ENCODE results near the gene KIF6. TPM values are rescaled to one million over a fixed set of nuclear protein-coding genes. Genes with fewer than 3 reads are reported as not detected.

Gene KIF6
- total and polyA plus RNA-seq, 2 donors: 0.24 to 0.37 TPM

DNA sequence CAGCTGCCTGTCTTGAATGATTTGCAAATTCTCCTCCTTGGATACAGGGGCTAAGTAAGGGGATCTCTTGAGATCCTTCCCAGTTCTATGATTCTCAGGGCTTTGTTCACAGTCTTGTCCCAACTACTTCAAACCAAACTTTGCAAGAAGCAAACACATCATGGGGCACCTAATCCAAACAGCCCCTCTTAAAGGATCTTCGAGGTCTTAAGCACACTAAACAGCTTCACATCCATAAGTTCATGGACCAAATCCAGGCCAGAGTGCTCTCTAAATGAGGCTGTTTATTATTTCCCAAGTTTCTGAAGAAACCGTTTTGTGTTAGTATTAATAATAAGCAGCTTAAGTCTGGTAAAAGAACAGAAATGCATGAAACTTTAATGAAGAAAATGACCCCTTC lies 75.2 kb downstream of the KIF6 start:
- 86% methylated on average over 2 of the region's 2 CpGs for WGBS
- Histone ChIP-seq H3K4me3 (ENCODE audit: low read length in 2 of 2) (no peak overlapping the region), H3K27ac (ENCODE audit: low read depth in 1 of 2, low read length in 1 of 2) (no peak overlapping the region), H3K36me3 (ENCODE audit: control insufficient read depth in 2 of 2, insufficient read depth in 2 of 2, low read length in 1 of 2) (no peaks in the 10 kb centered on the region), H3K27me3 (ENCODE audit: control insufficient read depth in 2 of 2, insufficient read depth in 1 of 2, low read length in 1 of 2) (no peaks in the 10 kb centered on the region), H3K4me1 (ENCODE audit: control insufficient read depth in 2 of 2, insufficient read depth in 2 of 2, low read length in 2 of 2) (no peaks in the 10 kb centered on the region), H3K9me3 (ENCODE audit: control insufficient read depth in 2 of 2, insufficient read depth in 1 of 2, low read length in 1 of 2) (no peaks in the 10 kb centered on the region)
- DNase-seq (ENCODE audit: low read depth in 6 of 9, low spot score in 9 of 9): no peak

DNA sequence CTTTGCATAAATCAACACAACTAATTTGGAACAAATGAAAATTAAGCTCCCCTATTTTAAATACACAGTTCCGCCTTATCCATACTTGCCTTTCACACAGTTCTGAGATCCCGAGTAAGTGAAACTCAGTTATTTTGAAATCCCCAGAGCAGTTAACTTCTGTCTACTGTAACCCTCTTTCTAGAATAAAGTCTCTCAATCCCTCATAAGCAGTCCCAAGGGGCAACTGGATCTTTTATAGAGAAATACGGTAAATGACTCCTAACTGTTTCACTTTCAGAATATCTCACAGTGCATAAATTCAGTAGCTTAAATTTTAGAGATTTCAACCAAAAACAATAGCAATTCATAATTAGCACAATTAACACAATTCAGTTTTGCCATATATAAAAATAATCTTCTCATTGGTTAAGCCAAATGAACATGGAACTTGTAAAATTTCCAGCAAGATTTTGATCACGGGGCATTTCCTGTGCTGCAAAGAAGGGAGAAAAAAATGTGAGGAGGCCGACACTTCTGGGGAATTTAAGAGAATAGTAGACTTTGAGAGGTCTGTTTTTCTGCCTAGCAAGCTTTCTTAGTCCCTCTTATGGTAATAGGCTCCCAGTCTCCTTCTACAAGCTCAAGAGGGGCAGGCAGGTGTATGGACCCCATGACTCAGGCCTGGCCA lies 78.3 kb downstream of the KIF6 start:
- Histone ChIP-seq H3K9me3 (ENCODE audit: control insufficient read depth in 2 of 2, insufficient read depth in 1 of 2, low read length in 1 of 2) (no peaks in the 10 kb centered on the region), H3K4me1 (ENCODE audit: control insufficient read depth in 2 of 2, insufficient read depth in 2 of 2, low read length in 2 of 2) (no peaks in the 10 kb centered on the region), H3K36me3 (ENCODE audit: control insufficient read depth in 2 of 2, insufficient read depth in 2 of 2, low read length in 1 of 2) (no peaks in the 10 kb centered on the region), H3K4me3 (ENCODE audit: low read length in 2 of 2) (no peak overlapping the region), H3K27me3 (ENCODE audit: control insufficient read depth in 2 of 2, insufficient read depth in 1 of 2, low read length in 1 of 2) (no peaks in the 10 kb centered on the region), H3K27ac (ENCODE audit: low read depth in 1 of 2, low read length in 1 of 2) (no peak overlapping the region)
- no peak for DNase-seq (ENCODE audit: low read depth in 6 of 9, low spot score in 9 of 9)
- WGBS: 94% methylated on average over 5 of the region's 5 CpGs

DNA sequence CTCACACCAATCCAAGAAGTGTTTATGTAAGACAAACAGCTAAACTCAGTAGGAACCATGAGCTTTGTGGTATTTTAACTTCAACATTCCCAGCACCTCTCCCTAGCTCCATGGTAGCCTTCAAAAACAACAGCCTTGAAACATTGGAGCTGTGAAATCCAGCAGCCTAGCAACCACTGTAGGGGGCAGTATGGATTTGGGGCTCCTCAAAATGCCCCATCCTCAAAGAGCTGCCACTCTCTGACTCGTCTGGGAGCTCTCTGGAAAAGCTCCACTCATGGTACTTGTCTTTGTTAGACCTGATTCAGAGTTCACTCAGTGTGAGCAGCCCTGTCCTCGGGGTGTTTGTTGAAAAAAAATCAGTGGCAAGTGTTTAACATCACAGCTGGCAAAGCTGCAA lies 82.9 kb downstream of the KIF6 start:
- no peaks in the 10 kb centered on the region for H3K9me3 ChIP-seq (ENCODE audit: control insufficient read depth in 2 of 2, insufficient read depth in 1 of 2, low read length in 1 of 2)

GRCh38 chr6:39638126-39638822 lies 86.9 kb downstream of the KIF6 start:
- Histone ChIP-seq H3K27me3 (ENCODE audit: control insufficient read depth in 2 of 2, insufficient read depth in 1 of 2, low read length in 1 of 2) (no peaks in the 10 kb centered on the region), H3K27ac (ENCODE audit: low read depth in 1 of 2, low read length in 1 of 2) (no peak overlapping the region), H3K9me3 (ENCODE audit: control insufficient read depth in 2 of 2, insufficient read depth in 1 of 2, low read length in 1 of 2) (no peaks in the 10 kb centered on the region), H3K36me3 (ENCODE audit: control insufficient read depth in 2 of 2, insufficient read depth in 2 of 2, low read length in 1 of 2) (no peaks in the 10 kb centered on the region), H3K4me3 (ENCODE audit: low read length in 2 of 2) (no peak overlapping the region), H3K4me1 (ENCODE audit: control insufficient read depth in 2 of 2, insufficient read depth in 2 of 2, low read length in 2 of 2) (no peaks in the 10 kb centered on the region)
- DNase-seq (ENCODE audit: low read depth in 6 of 9, low spot score in 9 of 9): no peak
- WGBS: 97% methylated on average over 1 of the region's 1 CpG

More for the DNA sequence above, 82.9 kb downstream of the KIF6 start:
- no peak for DNase-seq (ENCODE audit: low read depth in 6 of 9, low spot score in 9 of 9)
- Histone ChIP-seq H3K36me3 (ENCODE audit: control insufficient read depth in 2 of 2, insufficient read depth in 2 of 2, low read length in 1 of 2) (no peaks in the 10 kb centered on the region), H3K4me1 (ENCODE audit: control insufficient read depth in 2 of 2, insufficient read depth in 2 of 2, low read length in 2 of 2) (no peaks in the 10 kb centered on the region), H3K27me3 (ENCODE audit: control insufficient read depth in 2 of 2, insufficient read depth in 1 of 2, low read length in 1 of 2) (no peaks in the 10 kb centered on the region), H3K27ac (ENCODE audit: low read depth in 1 of 2, low read length in 1 of 2) (no peak overlapping the region), H3K4me3 (ENCODE audit: low read length in 2 of 2) (no peak overlapping the region)
- WGBS: 79% methylated on average over 2 of the region's 2 CpGs

DNA sequence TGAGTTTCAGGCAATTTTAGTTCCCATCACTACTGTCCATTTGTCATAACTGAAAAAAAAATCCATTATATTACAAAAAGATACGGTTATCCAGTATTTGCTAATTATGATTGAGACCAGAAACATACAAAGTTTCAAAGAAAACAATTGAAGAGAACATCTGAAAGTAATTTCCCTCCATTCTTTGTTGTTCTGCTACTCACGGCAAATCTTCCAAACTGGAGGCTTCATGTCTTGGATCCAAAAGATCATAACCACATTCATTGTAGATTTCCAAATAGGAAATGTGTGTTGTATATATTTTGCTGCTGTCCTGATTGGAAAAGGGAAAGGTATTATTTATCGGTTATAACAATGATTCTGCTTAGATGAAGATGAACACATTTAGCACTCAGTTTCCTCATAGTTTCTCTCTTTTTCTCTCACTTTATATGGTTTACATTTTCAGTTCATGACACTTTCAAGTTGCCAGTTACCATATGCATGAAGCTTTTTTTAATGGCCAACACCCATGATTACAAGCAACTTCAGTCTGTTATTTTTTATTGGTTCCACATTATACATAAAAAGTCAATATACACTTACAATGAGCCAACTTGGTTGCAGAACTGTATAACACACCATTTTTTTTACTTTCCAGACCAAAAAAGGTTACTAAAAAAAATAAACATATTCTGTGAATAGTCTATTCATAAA lies 90.4 kb downstream of the KIF6 start:
- no peak for DNase-seq (ENCODE audit: low read depth in 6 of 9, low spot score in 9 of 9)
- no peaks in the 10 kb centered on the region for H3K27me3 ChIP-seq (ENCODE audit: control insufficient read depth in 2 of 2, insufficient read depth in 1 of 2, low read length in 1 of 2)
- H3K9me3 ChIP-seq (ENCODE audit: control insufficient read depth in 2 of 2, insufficient read depth in 1 of 2, low read length in 1 of 2): no peaks in the 10 kb centered on the region
- 97% methylated on average over 3 of the region's 3 CpGs for WGBS
- H3K4me3 ChIP-seq (ENCODE audit: low read length in 2 of 2): no peak overlapping the region
- H3K4me1 ChIP-seq (ENCODE audit: control insufficient read depth in 2 of 2, insufficient read depth in 2 of 2, low read length in 2 of 2): no peaks in the 10 kb centered on the region
- H3K27ac ChIP-seq (ENCODE audit: low read depth in 1 of 2, low read length in 1 of 2): no peak overlapping the region
- no peaks in the 10 kb centered on the region for H3K36me3 ChIP-seq (ENCODE audit: control insufficient read depth in 2 of 2, insufficient read depth in 2 of 2, low read length in 1 of 2)

DNA sequence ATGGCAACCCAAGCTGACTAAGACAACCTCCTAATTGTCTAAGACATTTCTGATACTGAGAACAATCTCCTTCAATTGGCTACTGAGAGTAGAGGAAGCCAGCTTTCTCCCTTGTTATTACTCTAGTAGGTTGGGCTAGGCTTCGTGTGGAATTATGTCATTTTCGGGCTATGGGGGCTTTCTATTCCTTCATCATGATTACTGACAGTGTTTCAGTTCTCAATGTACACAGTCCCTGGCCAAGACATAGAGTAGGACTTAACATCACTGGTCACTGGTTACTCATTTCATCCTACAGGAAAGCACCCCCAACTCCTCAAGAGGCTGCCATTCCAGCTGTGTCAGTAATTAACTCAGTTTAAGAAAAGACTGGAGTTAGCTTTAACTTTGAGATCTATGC lies 100.0 kb downstream of the KIF6 start:
- no peaks in the 10 kb centered on the region for H3K36me3 ChIP-seq (ENCODE audit: control insufficient read depth in 2 of 2, insufficient read depth in 2 of 2, low read length in 1 of 2)
- no peak overlapping the region for H3K27ac ChIP-seq (ENCODE audit: low read depth in 1 of 2, low read length in 1 of 2)
- no peak overlapping the region for H3K4me3 ChIP-seq (ENCODE audit: low read length in 2 of 2)
- WGBS: 94% methylated on average over 2 of the region's 2 CpGs
- H3K4me1 ChIP-seq (ENCODE audit: control insufficient read depth in 2 of 2, insufficient read depth in 2 of 2, low read length in 2 of 2): no peaks in the 10 kb centered on the region
- no peak for DNase-seq (ENCODE audit: low read depth in 6 of 9, low spot score in 9 of 9)
- no peaks in the 10 kb centered on the region for H3K9me3 ChIP-seq (ENCODE audit: control insufficient read depth in 2 of 2, insufficient read depth in 1 of 2, low read length in 1 of 2)
- no peaks in the 10 kb centered on the region for H3K27me3 ChIP-seq (ENCODE audit: control insufficient read depth in 2 of 2, insufficient read depth in 1 of 2, low read length in 1 of 2)

DNA sequence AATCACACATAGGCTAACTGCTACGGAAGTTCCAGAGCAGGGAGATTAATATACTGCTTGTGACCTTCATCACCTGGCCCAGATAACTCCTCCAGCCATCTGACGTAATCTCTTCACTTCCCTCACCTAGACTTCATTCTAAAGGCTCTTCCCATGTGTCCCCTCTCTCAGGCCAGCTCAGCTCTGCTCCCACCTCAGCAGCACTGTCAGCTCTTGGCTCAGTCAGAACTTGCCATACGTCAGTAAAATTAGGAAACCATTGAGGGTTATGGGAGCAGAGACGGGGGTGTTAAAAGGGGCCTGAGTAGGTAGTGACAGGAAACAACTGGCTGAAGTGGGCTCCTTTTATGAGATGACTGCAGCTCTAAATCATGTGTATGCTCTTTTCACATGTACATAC lies 101.5 kb downstream of the KIF6 start:
- WGBS: 79% methylated on average over 4 of the region's 4 CpGs
- Histone ChIP-seq H3K27ac (ENCODE audit: low read depth in 1 of 2, low read length in 1 of 2) (no peak overlapping the region), H3K36me3 (ENCODE audit: control insufficient read depth in 2 of 2, insufficient read depth in 2 of 2, low read length in 1 of 2) (no peaks in the 10 kb centered on the region), H3K4me1 (ENCODE audit: control insufficient read depth in 2 of 2, insufficient read depth in 2 of 2, low read length in 2 of 2) (no peaks in the 10 kb centered on the region), H3K27me3 (ENCODE audit: control insufficient read depth in 2 of 2, insufficient read depth in 1 of 2, low read length in 1 of 2) (no peaks in the 10 kb centered on the region), H3K4me3 (ENCODE audit: low read length in 2 of 2) (no peak overlapping the region), H3K9me3 (ENCODE audit: control insufficient read depth in 2 of 2, insufficient read depth in 1 of 2, low read length in 1 of 2) (no peaks in the 10 kb centered on the region)
- DNase-seq (ENCODE audit: low read depth in 6 of 9, low spot score in 9 of 9): no peak

GRCh38 chr6:39617520-39617919 lies 107.7 kb downstream of the KIF6 start:
- H3K36me3 ChIP-seq (ENCODE audit: control insufficient read depth in 2 of 2, insufficient read depth in 2 of 2, low read length in 1 of 2): no peaks in the 10 kb centered on the region
- H3K4me3 ChIP-seq (ENCODE audit: low read length in 2 of 2): no peak overlapping the region
- no peak for DNase-seq (ENCODE audit: low read depth in 6 of 9, low spot score in 9 of 9)
- no peaks in the 10 kb centered on the region for H3K9me3 ChIP-seq (ENCODE audit: control insufficient read depth in 2 of 2, insufficient read depth in 1 of 2, low read length in 1 of 2)
- H3K27ac ChIP-seq (ENCODE audit: low read depth in 1 of 2, low read length in 1 of 2): no peak overlapping the region
- 95% methylated on average over 3 of the region's 3 CpGs for WGBS
- H3K27me3 ChIP-seq (ENCODE audit: control insufficient read depth in 2 of 2, insufficient read depth in 1 of 2, low read length in 1 of 2): peaks cover 0 to 2% of the 10 kb centered on the region in 2 donors
- H3K4me1 ChIP-seq (ENCODE audit: control insufficient read depth in 2 of 2, insufficient read depth in 2 of 2, low read length in 2 of 2): no peaks in the 10 kb centered on the region

GRCh38 chr6:39617026-39617425 lies 108.2 kb downstream of the KIF6 start:
- peaks cover 0 to 2% of the 10 kb centered on the region in 2 donors for H3K27me3 ChIP-seq (ENCODE audit: control insufficient read depth in 2 of 2, insufficient read depth in 1 of 2, low read length in 1 of 2)
- H3K4me1 ChIP-seq (ENCODE audit: control insufficient read depth in 2 of 2, insufficient read depth in 2 of 2, low read length in 2 of 2): no peaks in the 10 kb centered on the region

More at GRCh38 chr6:39617026-39617425, 108.2 kb downstream of the KIF6 start:
- Histone ChIP-seq H3K27ac (ENCODE audit: low read depth in 1 of 2, low read length in 1 of 2) (no peak overlapping the region), H3K9me3 (ENCODE audit: control insufficient read depth in 2 of 2, insufficient read depth in 1 of 2, low read length in 1 of 2) (no peaks in the 10 kb centered on the region), H3K4me3 (ENCODE audit: low read length in 2 of 2) (no peak overlapping the region), H3K36me3 (ENCODE audit: control insufficient read depth in 2 of 2, insufficient read depth in 2 of 2, low read length in 1 of 2) (no peaks in the 10 kb centered on the region)
- no peak for DNase-seq (ENCODE audit: low read depth in 6 of 9, low spot score in 9 of 9)
